ENCODE measurements around the gene DARS1.

DARS1 gene

DNA sequence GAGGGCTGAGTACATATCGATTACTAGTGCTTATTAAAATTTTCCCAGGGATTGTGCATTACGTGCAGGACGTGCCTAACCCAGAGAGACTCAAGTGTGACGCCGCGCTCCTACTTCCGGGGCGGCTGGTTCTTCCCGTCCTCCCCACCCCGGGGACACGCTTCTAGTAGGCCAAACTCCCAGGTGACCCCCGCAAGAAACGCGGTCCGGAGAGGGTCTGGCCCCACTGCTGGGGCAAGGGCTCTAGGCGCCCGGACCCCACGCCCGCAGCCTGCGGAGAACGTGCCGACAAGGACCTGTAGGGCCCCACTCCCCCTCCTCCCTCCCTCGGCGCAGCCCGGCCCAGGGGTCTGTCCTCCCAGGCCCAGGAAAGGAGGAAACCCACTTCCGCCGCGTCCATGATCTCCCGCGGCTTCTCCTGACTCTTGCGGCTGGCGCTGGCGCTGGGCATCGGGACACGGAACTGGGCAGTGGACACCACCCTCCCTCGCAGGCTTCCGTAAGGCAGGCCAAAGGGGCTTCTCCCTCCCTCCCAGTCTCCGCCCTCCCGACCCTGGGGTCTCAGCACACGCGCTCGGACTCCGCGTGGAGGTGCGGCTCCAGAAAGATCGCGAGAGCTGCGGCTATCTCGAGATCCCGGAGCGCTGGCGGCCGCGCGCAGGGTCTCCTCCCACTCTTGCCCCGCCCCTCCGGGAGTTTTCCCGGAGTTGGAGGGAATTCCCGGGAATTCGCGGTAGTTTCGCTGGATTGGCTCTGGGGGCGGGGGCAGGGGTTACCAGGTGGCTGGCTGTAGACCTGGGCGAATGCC, at the start of gene DARS1:
DARS1 (minus strand) TSS at position 609 of the 808 bp plus-strand sequence; CDS start at position 451, 158 bp downstream.
- DNase-seq (ENCODE audit: low spot score) = peak; percentile 96

DNA sequence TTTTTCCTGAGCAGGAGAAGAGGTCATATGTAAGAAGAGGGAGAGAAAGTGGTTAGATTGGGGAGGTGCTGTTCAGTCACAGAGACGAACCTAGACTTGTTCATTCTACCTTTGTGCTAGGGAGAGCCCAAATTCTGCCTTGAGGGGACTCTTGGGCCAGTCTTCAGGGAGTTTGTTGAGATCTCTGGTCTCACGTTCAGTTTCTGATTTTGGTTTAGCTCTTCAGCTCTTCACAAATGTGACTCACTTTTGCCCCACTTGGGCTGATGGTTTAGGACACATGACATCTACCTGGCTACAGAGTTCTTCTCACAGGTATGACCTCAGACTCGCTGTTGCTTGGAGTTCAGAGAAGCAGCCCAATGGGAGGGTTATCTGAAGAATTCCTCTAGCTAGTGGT, 49.2 kb upstream of the DARS1 start:
- DNase-seq (ENCODE audit: low spot score) = no peak

DNA sequence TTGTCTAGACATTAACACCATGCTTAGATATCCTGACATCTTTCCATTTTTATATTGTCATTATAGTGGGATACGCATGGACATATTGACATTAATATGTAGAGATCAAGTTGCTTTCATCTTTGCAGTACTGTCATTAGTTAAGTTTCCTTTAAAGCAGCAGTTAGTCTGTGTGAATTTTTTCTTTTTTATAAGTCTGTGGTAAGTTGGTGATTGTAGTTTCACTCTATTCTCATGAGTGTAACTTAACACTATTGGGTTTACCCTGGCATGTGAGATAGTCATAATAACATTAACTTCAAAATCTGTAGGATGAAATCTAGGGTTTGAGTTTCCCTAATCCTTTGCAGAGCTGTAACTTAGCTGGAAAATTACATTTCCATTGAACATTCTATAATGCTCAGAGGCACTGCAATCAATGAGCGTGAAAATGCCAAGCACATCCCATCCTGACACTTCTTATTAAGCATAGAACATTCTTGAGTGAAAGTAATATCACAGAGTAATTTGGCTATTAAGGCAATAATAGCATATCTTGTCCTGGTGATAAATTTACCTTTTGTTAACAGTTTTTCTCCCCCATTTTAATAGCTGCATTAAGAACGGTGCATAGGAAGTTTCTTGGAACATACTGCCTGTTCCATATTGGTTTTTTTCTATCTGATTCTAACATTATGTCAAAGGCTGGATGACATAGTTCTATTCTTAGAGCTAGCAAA, 47.5 kb upstream of the DARS1 start:
- no peak for DNase-seq (ENCODE audit: low spot score)

DNA sequence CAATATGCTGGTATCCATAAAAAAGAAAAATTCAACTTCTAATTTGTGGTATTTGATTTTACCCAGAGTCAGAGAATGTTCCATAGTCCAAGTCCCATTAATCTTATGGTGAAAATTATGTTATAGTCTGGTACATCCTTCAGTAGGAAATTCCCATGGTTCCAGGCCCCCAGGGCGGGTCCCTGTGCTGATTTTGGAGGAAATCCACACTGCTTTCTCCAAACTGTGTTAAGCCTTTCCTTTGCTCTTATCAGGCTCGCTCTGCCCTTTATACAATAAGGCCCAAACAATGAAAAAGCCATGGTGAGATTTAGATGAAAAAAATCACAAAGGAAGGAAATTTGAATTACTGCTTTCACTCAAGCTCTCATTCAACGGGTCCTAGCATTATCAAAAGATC, 46.8 kb upstream of the DARS1 start:
- DNase-seq (ENCODE audit: low spot score) = no peak

DNA sequence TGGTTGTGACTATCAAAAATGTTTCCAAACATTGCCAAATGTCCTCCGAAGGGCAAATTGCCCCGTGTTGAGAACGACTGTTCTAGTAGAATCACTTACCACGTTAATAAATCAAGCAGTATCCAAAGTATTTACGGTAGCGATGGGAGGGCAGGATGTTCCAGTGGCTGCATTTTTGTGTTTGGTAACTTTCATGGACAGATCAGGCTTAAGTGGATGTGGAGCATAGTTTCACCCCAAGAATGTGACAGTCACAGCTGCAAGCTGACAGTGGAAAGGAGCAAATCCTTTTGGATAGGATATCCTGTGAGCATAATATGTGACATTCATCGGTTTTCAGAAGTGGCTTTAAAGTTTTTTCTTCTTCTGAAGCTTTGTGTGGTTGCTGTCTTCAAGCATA, 46.3 kb upstream of the DARS1 start:
- no peak for DNase-seq (ENCODE audit: low spot score)

DNA sequence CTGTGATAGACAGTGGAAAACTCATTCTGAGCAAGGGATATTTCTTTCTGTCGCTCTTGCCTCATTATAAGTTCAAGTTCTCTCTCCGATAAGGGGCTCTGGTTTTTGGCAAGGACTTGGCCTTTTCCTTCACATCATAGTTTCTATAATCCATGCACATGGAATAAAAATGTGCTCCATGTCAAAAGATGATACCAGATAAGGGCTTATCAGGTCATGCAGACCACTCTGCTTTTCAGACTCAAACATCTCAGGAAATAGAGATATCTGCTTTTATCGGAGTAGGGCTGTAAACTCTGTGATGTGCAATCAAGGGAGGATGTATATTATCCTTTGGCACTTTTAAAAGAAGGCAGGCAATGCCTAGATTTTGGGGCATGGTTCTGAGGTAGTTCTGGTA, 45.0 kb upstream of the DARS1 start:
- no peak for DNase-seq (ENCODE audit: low spot score)

DNA sequence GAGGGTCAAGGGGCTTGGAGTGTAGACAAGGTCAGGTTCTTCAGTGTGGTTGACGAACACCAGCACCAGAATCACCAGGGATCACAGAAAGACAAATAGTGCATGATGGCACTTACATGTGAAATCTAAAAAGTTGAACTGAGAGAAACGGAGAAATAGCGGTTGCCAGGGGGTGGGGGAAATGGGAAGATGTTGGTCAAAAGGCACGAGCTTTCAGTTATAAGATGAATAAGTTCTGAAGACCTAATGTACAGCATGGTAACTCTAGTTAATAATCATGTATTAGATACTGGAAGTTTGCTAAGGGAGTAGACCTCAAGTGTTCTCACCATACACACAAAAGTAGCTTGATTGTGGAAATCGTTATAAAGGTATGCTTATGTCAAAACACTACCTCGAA, 43.7 kb upstream of the DARS1 start:
- no peak for DNase-seq (ENCODE audit: low spot score)

DNA sequence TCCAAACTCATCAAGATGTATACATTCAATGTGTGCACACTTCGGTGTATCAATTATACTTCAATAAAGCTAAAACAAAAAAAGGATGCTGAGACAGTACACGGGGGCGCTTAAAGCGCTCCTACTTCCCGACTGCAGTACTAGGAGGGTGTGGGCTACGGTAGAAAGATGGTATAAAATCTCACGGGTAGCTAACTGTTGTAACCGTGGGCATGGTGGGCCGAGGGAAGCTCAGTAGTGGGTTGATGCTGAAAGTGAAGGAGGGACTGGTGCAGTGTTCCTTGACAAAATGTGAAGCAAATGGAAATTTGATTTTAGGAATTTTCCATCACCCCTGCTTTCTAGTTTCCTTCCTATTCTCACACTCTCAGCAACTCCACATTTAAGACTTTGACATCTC, 42.6 kb upstream of the DARS1 start:
- DNase-seq (ENCODE audit: low spot score) = no peak

DNA sequence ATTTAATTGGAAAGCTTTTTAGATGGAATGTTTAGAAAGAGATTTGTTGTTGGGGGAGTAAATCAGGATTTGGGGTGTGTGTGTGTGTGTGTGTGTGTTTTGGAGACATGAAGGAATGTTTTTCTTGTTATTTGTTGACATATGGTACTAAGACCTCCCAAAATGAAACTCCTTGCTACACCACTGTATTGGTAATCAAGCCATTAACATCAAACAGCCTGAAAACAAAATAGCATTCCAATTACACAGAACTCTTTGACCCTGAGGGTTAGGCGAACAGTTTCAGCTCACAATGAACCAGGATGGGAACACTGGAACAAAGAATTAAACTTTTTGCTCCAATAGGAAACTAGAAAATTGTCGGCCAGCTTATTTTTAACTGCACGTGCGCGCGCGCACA, 41.7 kb upstream of the DARS1 start:
- no peak for DNase-seq (ENCODE audit: low spot score)

DNA sequence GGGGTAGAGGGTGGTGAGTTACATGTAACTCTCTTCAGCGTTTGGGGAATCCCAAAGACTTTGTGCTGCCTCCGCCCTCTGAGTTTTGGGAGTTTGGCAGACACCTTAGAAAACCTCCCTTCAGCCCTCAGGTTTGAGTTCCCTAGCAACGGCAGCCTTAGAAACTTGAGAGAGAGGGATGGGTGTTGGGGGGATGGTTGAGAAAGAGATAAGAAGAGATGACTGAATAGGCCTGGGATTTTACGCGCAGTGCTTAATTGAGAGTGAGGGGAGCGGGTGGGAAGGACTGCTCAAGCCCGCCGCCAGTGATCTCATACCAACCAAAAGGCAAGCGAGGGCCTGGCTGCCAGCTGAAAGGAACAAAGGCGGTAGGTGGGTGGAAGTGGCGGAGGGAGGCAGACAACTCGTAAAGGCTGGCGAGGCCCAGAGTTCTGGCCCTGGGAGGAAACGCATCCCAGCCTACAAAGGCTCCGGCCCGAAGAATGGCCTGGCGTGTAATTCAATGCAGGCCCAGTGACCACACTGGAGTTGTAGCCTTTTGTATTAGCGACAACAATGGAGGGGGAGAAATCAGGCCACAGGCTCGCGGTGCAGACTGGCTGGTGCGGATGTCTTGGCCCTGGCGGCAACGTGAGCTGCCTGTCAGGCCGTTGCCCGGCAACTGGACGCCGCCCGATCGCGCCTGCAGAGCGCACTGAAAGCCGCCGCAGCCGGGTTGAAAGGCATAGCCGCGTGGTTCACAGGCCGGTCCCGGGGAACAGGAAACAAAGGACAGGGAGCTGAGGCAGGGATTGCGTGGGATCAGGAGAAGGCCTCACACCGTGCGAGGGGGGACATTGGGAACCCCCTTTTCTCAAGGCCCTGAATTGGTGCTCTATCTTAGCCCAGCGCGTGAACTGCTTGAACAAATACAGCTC, 39.9 kb upstream of the DARS1 start:
- peak; percentile 28 for DNase-seq (ENCODE audit: low spot score)

DNA sequence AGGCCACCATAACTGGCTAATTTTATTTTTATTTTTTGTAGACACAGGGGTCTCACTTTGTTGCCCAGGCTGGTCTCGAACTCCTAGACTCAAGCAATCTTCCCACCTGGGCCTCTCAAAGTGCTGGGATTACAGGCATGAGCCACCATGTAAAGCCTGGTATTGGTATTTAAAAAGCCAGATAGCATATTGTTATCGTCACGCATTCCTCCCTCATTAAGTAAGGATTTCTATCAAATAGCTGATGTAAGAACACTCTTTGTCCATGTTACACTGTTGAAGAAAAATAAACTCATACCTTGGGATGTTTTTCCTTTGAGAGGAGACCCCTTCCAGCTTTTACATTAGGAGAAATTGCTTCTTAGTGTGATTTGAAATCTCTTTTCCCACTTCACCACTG, 39.2 kb upstream of the DARS1 start:
- no peak for DNase-seq (ENCODE audit: low spot score)

DNA sequence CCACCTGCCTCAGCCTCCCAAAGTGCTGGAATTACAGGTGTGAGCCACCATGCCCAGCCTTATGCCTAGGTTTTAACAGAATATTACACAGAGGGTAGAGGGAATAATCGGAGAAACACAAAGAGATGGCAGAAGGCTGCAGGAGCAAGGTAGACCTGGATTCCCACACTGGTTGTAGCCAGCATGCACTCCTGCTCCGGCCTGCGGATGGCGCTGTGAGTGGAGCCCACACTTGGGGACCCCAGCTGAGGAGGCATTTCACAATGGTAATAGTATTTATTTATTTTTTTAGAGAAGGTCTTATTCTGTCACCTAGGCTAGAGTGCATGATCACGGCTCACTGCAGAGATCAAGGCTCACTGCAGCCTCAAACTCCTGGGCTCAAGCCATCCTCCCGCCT, 38.8 kb upstream of the DARS1 start:
- no peak for DNase-seq (ENCODE audit: low spot score)

DNA sequence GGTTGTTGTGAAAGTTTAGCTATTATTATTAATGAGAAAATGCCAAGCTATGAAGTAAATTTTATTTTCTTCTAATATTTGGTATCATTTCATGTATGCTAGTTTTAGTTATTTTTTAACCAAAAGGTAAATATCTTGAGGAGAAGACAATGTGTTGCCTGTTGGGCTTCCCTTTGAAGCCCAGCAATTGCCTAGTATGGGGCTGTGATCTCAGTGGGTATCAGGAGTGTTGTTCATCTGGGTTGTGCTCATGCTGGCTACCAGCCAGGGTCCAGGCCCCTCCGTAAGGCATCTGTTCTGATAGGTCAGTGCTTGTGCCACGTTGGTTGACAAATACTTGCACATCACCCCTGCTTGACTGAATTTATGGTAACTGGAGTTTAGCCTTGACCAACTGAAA, 38.0 kb upstream of the DARS1 start:
- no peak for DNase-seq (ENCODE audit: low spot score)

DNA sequence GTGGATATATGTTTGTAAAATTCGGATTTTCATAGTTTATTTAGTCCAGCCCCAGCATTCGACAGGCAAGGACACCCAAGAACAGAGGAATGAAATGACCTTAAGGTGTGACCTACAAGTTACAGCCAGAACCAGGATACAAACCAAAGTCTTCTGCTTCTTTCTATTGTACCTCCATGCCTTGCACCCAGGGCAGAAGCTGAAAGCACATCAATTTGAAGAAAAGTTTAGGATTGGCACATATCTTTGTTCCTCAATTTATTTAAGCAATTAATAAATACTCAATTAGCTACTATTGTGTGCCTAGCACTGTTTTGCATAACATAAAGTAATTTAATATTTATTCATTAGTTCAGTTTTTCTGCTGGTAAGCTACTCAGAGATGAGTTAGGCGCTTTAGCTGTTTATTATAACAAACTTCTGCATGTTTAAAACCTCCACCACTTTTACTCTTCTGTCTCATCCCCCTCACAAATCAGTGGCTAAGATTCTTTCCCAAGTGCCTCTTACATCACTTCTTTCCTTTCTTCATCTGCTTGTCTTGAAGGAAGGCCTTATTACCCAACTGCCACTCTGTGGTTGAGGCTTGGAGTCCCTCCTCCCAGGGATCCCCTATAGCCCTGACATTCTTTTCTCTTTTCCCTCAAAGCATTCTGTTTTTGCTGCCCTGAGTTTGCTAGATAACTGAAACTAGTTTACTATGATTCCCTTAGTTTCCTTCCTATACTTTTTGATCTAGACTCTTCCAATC, 37.1 kb upstream of the DARS1 start:
- no peak for DNase-seq (ENCODE audit: low spot score)

DNA sequence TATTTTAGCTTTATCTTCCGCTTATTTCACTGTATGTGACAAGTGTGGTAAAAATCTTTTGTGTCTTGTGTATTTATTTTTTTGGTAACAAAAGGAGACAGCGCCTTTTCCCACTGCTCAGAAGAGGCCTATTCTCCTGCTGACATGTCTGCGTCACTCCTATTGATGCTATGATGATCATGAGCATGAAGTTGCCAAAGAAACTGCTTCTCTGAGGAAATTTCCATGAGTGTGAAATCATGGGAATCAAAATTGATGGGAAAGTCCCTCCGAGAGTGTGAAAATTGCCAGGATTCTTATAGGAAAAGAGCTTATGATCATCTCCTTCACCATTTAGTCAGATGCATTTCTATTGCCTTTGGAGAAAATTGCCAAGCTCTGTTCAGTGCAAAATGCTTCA, 36.5 kb upstream of the DARS1 start:
- no peak for DNase-seq (ENCODE audit: low spot score)

DNA sequence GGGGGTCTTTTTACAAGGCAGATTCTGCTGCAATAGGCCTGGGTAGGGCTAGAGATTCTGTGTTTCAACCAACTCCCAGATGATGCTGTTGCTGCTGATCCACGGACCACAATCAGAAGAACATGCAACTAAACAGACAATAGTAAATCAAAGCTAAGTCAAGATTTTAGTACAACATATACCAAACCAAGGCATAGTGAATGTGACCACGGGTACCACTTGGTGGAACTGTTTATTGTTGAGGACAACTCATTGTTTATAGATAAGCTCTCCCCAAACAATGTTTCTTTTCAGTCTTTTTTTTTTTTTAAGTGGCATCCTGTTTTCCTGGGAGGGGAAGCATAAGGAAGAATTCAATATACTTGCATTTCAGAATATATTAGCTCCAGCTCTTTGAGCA, 36.0 kb upstream of the DARS1 start:
- no peak for DNase-seq (ENCODE audit: low spot score)

DNA sequence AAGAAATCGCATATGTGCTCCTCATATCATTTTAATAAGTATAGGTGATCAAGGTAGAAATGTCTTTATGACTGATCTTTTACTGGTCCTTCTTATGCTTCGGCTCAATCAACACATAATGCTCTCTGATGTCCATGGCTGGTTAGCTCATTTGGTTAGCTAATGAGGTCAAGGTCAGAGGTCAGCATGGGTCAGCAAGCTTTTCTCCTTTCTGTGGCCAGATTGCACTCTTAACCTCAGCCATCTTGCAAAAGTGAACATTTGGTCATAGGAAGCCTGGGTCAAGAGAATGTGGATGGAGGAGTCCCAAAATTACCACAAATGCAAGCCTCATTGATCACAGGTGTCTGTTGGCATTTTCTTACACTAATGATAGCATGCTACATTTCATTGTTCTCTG, 35.4 kb upstream of the DARS1 start:
- no peak for DNase-seq (ENCODE audit: low spot score)

DNA sequence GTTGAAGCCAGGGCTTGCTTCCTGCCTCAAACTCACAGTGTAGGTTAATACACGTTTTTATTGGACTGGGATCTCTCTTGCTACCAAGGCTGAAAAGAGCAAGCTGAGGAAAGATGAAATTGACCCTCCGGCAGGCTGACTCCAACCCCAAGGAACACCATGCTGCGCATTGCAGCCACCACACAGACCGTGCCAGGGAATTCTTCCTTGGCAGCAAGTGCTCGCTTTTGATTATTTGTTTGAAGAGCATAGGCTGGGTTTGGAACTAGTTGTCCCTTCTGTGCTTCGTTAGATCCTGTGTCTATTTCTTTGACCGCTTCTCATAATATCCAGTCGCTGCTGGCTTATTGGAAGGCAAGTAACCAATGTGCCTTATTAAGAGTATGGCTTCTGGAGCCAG, 34.4 kb upstream of the DARS1 start:
- DNase-seq (ENCODE audit: low spot score) = no peak

DNA sequence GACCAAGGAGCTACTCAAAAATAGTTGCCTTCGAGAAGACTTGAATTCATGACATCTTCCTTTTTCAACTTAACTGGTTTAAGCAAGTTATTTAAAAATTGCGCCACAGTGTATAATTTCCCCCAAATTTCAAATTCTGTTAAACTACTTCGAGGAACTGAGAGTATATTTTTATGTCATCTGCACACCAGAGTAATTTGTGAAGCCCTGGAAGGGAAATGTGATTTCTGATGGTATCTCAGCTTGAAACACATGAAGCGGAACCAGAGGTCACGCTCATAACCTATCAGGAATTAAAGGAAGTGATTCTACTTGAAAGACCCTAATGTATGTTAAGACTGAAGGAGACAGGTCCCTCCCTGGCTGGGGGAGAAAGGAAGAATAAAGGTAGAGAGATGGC, 33.9 kb upstream of the DARS1 start:
- no peak for DNase-seq (ENCODE audit: low spot score)

DNA sequence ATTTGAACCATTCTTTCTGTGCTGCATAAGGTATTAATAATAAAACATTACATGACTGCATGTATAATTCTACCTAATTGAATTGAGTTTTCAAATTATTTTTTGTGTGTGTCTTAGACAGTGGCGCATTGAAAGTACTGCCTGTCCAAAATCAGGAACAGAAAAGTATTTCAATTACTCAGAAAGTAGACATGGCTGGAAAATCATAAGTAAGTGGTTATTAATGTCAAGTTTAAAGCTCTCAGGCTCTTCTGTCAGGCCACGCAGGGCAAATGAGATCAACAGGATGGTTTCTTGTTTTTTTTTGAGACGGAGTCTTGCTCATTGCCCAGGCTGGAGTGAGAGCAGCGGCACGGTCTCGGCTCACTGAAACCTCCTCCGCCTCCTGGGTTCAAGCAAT, 32.4 kb upstream of the DARS1 start:
- DNase-seq (ENCODE audit: low spot score) = no peak

DNA sequence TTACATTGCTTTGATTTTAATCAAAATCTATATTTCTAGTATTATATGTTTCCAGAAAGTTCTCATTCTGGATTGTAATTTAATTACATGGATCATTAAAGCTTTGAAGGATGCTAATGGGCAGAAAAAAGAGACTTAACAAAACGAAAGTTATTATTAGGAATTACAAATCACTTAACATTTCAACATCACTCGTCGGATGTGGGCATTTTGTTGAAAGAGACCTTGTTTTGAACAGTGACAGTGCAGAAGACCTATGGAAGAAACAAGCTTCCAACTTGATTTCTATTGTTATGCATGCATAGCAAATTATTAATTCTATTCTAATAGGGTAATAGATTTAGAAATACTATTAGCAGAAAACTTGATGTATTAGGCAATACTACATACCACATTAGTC, 31.4 kb upstream of the DARS1 start:
- DNase-seq (ENCODE audit: low spot score) = no peak

DNA sequence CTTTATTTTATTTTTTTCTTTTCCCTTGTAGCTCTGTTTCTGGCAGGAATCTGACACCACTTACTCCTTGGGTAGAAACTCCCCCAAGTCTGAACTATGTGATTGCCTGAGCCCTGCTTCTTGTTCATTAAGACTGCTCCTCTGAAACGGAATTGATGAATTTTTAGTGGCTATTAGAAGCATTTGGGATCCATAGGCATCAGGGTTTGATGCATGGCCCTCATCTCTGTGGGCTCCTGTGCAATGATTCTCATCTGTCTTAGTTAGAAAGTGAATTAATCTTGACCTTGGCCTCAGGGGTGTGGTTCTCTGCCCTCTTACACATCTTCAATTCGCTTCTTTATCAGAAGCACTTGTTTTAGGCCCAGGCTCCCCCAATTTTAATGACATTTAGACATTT, 31.0 kb upstream of the DARS1 start:
- DNase-seq (ENCODE audit: low spot score) = no peak
